ENCODE results near the gene INO80C.
A peak's percentile ranks its signal among the peaks of the same experiment; 100 is the strongest.

Gene INO80C

GRCh38 chr18:35497370-35498197 lies at the start of gene INO80C:
TSS of gene INO80C (minus strand) at chr18:35497960. CDS start at chr18:35497874, 86 bp downstream.
- DNase-seq, result peak; percentile 99

- no peak for DNase-seq
These were observed 49.3 kb upstream of the INO80C start for GRCh38 chr18:35547008-35547605.

- DNase-seq, result no peak
These were observed 44.6 kb upstream of the INO80C start for GRCh38 chr18:35542356-35542755.

- DNase-seq, result no peak
These were observed 37.5 kb upstream of the INO80C start for GRCh38 chr18:35535297-35535696.

GRCh38 chr18:35533916-35534405 lies 36.2 kb upstream of the INO80C start:
- DNase-seq, result no peak

- DNase-seq, result no peak
These were observed 31.1 kb upstream of the INO80C start for GRCh38 chr18:35528749-35529274.

GRCh38 chr18:35526495-35527059 lies 28.8 kb upstream of the INO80C start:
- peak; percentile 47 for DNase-seq

GRCh38 chr18:35525795-35526494 lies 28.2 kb upstream of the INO80C start:
- DNase-seq, result peak; percentile 58

GRCh38 chr18:35524226-35524625 lies 26.5 kb upstream of the INO80C start:
- DNase-seq, result peak; percentile 76

- DNase-seq, result peak; percentile 95
These were observed 24.6 kb upstream of the INO80C start for GRCh38 chr18:35522130-35522959.

GRCh38 chr18:35521133-35521532 lies 23.4 kb upstream of the INO80C start:
- DNase-seq, result no peak

- no peak for DNase-seq
These were observed 21.6 kb upstream of the INO80C start for GRCh38 chr18:35519148-35519899.

- no peak for DNase-seq
These were observed 20.0 kb upstream of the INO80C start for GRCh38 chr18:35517715-35518114.

GRCh38 chr18:35516789-35517188 lies 19.0 kb upstream of the INO80C start:
- DNase-seq, result no peak

- DNase-seq, result no peak
These were observed 18.6 kb upstream of the INO80C start for GRCh38 chr18:35516351-35516750.

- no peak for DNase-seq
These were observed 17.8 kb upstream of the INO80C start for GRCh38 chr18:35515460-35516130.

- DNase-seq, result no peak
These were observed 17.1 kb upstream of the INO80C start for GRCh38 chr18:35514752-35515459.

- no peak for DNase-seq
These were observed 16.5 kb upstream of the INO80C start for GRCh38 chr18:35514283-35514682.

- no peak for DNase-seq
These were observed 15.6 kb upstream of the INO80C start for GRCh38 chr18:35513181-35513936.

Data from NCI-H510A treated with DMSO at 0.1 percent for 48 hours (cell line).